ENCODE measurements around the gene SLC46A3.

DNA sequence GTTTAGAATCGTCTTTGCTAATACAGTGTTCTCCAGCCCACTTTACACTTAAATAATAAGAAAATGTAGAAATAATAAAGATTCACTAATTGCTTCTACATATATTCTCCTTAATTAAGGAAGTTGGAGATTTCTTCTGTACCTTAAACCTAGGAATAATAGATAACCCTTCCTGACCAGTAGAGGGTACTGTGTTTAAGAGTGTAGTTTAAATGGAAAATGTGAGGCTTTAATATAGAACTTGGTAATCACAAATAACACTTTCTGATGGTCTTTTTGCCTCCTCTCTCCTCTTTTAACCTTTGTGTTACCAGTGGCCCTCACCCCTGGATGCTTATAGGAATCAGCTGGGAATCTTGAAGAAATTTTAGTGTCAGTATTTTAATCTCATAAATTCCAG lies 39.1 kb downstream of the SLC46A3 start:
- TF ChIP-seq, protein P1, sequence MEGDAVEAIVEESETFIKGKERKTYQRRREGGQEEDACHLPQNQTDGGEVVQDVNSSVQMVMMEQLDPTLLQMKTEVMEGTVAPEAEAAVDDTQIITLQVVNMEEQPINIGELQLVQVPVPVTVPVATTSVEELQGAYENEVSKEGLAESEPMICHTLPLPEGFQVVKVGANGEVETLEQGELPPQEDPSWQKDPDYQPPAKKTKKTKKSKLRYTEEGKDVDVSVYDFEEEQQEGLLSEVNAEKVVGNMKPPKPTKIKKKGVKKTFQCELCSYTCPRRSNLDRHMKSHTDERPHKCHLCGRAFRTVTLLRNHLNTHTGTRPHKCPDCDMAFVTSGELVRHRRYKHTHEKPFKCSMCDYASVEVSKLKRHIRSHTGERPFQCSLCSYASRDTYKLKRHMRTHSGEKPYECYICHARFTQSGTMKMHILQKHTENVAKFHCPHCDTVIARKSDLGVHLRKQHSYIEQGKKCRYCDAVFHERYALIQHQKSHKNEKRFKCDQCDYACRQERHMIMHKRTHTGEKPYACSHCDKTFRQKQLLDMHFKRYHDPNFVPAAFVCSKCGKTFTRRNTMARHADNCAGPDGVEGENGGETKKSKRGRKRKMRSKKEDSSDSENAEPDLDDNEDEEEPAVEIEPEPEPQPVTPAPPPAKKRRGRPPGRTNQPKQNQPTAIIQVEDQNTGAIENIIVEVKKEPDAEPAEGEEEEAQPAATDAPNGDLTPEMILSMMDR (conservative IDR thresholded peaks at IDR 0.05; ENCODE audit: low read depth, low read length), result peak; percentile 62
- no peak for TF ChIP-seq EZH2 (IDR thresholded peaks at IDR 0.05; ENCODE audit: low read length, unreplicated experiment)
- TF ChIP-seq EZH2phosphoT487 (IDR thresholded peaks at IDR 0.05; ENCODE audit: borderline replicate concordance, low read length), result no peak

Data from PC-3 (cell line).